NCI-H1930 (cell line): ENCODE measurements around the gene EFCAB6.

Experiments used
- DNase-seq, 2 experiments: peaks; one replicate each; lab custom pipeline; 2025; lab: John Stamatoyannopoulos, UW

The EFCAB6 gene

DNA sequence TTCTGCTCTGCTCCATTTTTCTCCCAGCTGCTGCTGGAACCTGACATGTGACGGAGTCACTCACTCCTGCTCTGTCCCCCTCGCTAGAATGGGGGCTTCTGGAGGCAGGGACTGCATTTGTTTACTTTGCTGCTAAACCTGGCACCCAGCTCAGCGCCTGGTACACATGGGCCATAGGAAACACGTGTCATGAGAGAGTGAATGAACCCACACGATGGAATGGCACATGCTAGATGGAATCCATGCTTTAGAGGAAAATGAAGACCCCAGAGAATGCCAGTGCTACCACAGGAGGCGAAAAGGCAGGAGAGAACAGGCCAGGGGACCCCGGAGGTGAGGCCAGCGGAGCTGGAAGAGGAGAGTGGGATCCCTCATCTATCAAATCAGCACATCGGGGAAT lies 239.4 kb downstream of the EFCAB6 start:
- no peak for DNase-seq

DNA sequence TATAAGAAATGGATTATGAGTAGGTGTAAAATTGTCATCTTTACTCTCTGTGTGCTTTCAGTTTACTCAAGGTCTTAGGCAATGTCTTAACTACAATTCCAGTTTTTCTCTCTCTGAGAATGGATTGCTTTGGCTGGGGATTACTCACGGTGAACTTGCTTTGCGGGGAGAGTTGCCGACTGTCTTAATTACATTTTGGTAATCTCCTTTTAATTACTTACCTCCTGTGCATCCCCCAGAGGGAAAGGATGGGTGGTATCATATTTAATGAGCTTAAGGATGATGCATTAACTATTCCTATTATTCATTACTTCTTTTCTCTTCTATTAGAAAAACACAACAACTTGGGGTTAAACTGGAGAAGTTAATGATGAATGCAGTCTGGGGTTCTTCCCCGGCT lies 240.9 kb downstream of the EFCAB6 start:
- DNase-seq, result no peak

DNA sequence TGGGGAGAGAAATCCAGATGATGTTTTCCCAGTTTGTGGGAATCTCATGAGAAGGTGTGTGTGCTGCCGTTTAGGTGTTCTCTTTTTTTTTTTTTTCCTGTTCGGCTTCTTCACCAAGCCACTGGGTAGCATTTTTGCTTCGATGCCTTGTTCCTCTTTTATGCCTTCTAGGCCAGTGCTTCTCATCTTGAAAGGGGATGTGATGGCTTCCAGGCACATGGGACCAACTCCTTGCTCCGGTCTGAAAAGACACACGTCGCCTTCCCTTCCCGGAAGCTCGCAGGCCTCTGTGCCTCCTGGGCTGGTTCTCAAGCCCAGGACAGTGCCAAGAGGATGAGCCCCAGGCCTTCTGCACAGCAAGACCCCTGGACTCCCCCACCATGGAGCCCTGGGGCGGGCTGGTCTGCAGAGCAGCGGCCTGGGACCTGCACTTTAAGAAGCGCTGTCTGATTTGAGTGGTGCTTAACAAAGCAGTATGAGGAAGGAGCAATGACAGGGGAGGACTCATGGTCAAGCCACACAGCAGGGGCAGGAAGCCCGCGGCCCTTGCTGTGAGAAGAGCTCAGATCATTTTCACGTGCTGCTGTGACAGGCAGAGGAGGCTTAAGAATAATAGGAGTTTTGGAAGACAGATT lies 241.5 kb downstream of the EFCAB6 start:
- no peak for DNase-seq

DNA sequence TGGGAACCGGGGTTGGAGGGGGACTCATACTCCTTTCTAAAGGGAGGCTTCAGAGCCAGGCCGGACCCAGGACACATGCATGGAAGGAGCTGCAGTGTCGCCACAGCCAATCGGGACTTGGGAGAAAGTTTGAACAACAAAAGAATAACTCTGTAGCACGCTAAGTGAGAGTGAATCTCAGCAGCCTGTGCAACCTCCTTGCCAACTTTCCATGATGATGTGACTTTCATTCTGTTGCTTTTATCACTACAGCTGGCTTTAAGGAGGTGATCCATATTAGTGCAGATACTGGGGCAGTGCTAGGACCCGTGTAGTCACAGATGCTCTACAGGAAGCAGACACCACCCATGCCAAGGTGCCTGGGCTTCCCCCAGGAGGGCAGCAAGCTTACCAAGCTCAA lies 243.0 kb downstream of the EFCAB6 start:
- no peak for DNase-seq

DNA sequence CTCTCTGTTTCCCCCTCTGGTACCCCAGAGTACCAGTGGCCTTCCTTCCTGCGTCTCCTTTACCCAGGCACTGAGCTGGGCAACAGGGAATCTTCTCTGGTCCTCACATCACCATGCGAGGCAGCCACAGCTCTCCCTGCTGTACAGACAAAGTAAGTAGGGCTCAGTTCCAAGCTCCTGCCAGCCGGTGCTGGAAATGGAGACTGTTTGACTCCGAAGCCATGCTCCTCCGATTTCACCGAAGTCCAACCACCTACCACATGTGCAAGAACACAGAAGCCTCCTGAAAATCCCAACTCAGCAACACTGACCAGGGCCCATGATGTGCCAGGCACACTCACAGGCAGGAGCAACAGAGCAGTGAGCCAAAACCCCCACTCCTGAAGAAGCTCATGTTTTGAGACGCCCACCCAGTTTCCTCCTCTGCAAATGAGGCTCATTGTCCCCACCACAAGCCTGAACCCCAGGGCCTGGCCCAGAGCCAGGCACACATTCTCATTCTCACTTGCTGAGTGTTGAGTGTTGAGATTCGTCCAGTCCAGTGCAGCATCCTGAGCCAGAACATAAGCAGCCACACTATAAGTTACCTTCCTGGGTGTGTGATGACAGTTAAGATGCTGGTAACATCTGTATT lies 244.3 kb downstream of the EFCAB6 start:
- DNase-seq, result no peak

DNA sequence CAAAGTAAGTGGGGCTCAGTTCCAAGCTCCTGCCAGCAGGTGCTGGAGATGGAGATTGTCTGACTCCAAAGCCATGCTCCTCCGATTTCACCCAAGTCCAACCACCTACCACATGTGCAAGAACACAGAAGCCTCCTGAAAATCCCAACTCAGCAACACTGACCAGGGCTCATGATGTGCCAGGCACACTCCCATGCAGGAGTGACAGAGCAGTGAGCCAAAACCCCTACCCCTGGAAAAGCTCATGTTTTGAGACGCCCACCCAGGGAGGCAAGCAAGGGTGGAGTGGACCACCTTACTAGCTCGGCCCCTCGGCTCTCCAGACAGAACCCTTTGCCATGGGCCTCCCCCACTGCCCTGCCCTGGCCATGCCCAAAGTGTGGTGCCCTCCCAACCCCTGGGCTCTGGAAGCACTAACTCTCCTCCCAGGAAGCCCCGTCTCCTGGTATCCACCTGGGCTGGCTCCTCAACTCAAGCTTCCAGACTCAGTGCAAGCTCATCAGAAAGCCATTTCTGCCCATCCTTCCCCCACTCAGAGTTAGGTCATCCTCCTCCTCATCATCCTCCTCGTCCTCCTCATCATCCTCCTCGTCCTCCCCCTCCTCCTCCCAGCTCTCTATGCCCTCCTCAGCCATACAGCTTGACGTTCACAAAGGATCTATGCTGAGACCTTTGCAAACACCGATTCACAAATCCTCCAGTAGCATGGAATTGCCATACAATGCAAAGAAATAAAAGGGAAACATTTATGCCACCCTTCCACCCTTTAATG lies 245.4 kb downstream of the EFCAB6 start:
- no peak for DNase-seq

DNA sequence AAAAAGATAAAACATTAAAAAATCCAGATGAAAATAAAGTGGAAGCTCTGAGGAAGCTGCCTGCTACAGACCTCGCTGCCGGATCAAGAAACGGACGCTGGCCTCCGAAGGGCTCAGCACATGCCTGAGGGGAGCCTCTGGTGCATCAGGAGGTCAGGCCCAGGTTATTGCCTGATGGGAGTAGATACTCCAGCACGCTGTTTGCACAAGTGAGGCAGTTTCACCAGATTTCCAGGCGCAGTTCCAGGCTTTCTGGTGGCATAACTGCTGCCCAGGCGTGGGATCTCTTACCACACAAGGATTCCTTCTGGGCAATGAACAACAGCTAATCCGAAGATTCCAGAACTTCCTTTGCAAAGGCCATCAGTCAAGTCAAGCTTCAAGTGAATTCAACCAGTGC lies 246.1 kb downstream of the EFCAB6 start:
- DNase-seq, result no peak

DNA sequence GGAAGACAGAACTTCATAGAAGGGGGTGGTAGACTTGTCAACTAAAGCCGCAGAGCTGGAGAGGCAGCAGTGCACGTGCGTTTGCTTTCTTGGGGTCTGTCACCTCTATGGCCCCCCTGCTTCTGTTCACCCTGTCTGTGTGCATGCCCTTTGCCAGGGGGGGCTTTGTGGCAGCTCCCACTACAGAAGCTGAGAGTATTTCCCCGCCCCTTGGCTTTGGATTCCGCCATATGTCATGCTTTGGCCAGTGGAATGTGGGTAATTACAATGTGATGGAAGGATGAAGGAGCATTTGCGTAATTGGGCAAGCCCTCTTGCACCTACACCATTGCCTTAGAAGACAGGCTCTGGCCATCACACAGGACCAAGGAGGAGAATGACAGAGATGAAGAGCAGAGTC lies 247.2 kb downstream of the EFCAB6 start:
- no peak for DNase-seq

DNA sequence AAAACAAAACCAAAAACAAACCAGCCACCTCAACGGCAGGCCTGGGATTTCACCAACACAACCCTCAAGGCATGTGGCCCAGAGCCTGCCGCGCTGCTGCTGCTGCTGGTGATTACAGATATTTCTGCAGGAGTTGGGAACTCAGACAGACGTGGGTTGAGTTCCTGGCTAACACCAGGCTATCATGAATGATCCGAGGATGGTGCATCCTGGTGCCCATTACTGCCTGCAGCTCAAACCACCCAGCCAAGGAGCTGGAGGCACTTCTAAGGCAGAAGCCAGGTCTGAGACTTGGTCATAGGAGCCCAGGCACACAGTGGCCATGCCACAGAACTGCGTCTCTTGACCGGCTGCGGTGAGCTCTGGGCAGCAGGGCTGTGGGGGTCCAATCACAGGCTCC lies 248.5 kb downstream of the EFCAB6 start:
- no peak for DNase-seq

DNA sequence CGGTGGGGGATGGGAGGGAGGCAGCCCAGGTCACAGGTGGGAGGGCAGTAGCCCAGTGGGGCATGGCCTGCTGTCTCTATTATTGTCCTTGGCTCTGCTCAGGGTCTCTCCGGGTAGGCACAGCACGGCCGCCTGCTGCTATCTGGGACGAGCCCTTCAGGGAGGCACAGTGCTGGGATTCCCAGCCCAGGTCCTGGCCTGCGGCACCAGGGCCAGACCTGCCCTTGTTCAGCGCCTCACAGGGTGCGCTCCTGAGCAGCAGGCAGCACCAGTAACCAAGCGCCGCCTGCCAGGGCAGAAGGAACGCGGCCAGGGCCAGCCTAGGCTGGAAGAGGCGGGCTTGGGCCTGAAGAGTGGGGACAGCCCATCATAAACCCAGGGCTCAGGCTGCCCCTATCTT lies 249.3 kb downstream of the EFCAB6 start:
- no peak for DNase-seq

DNA sequence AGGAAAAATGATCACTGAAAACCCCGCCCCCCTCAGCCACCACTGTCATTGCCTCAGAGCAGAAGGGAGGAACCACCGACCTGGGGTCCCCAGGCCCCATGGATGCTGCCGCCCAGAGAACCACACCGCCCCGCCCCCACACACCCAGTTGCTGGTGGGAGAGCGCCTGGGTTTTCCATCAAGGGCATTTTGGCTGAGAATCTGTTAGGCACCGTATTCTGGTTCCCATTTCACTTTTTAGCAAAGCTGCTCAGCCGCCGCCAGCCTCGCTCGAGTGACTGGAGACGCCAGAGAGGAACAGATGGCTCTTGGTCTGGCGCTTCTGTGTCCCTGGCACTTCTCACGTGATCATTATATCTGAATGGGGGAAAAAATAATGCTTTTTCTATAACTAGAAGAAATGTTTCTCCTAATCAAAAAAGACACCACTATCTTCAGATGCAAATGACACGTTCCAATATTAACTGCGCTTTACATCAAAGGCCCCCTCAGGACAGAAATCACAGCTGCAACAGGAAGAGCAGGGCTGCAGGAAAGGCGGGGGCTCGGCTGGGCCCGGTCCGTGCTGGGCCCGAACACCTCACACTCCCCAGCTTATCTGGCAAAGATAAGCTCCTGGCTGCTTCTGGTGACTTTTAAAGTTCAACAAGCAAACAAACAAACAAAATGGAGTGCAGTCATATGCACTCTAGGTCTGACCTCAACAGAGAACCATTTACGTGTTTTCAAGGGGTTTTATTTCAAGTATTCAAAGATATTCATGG lies 250.5 kb downstream of the EFCAB6 start:
- no peak for DNase-seq

DNA sequence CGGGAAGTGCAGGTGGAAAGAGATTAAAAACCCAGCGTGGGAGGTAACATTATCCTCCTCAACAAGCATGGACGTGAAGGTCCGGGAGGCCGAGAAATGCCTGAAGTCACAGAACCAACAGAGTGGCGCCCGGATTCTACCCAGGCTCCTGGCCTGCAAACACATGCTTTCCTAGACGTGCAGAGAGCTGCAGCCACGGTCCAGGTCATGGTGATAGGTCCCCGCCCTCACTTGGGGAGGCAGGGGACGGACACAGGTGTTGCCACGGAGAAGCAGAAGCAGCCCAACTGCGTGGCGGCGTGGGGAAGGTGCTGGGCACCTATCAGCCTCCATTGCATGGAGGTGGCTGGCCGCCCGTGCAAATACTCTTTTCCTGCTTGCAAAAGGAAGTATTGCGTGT lies 251.5 kb downstream of the EFCAB6 start:
- DNase-seq, result no peak

DNA sequence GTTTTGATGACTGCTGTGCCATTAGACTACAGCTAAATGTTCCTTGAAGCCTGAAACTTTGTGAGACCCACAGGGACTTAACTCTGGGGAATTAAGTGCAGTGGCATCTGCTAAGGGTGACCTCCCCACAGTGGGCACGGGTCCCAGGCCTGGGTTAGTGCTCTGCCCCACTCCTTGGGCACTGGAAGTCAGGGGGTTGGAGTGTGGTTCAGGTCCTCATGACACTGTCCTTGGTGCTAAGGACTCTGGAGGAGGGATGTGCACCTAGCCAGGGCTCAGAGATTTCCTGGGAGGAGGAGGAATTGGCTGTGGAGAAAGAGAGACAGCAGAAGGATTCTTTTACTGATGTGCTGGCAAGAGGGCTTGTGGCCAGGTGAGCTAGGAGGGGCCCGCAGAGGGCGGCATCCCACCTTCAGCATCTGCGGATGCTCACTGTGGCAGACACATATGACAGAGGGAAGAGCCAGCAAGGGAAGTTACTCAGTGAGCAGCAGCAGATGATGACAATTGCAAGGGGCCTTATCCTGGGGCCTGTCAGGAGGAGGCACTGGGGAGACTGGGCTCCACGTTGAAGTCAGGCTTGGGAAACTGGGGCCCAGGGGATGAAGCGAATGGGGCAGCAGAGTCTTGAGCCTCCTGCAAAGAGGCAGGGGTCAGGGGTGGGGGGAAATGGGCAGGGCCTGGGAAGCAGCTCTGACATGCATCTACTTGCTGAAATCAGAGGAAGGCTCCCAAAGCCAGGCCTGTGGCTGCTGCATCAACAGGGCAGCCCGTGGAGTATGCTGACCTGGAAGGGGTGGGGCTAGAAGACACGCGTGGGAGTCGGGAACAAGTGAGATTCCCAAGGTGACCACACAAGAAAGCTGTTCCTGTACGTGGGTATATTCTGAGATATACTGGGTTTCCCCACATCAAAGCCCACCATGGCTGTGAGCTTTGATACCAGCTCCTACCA lies 256.3 kb downstream of the EFCAB6 start:
- no peak for DNase-seq

DNA sequence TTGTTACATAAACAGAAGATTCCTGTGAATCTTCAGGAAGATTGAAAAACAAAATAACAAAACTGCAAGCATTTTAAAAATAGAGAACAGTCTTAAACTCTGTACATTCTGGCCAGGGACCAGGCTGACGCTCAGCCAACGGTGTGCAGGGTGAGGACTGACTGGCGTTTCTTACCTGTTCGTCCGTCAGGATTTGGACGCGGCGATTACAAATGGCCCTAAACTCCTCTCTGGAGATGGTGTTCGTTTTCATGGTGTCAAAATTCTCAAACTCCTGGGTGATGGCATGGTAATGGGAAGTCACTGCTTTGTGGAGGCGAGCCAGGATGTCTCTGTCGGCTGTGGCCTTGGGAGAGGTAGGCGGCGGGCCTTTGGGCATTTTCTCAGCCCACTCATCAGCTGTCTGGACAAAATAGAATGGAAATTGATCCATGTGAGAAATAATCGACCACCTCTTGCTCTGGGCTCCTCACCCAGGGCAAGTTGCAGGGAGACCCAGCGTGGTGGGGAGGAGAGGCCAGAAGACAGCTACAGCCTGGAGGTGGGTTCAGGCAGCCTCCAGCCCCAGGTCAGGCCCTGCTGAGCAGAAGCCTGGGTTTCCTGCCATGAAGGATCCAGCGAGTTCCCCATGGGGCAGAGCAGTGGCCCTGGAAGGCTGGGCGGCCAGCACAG lies 257.3 kb downstream of the EFCAB6 start:
- DNase-seq, result no peak

DNA sequence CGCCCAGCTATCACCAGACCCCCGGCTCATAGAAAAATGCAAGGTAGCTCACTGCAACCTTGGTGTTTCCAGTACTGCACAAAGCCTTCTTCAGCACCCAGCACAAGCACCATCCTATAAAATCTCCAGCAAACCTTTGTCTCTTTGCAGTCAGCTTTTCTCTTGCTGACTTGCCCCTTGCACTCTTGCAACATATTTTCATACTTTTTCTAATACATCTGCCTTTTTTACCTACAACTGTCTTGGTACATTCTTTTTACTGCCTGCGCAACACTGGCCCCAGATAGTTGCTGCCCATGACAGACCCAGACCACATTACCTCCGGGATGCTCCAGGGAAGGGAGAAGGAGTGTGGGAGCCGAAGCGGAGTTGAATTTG lies 257.9 kb downstream of the EFCAB6 start:
- no peak for DNase-seq

DNA sequence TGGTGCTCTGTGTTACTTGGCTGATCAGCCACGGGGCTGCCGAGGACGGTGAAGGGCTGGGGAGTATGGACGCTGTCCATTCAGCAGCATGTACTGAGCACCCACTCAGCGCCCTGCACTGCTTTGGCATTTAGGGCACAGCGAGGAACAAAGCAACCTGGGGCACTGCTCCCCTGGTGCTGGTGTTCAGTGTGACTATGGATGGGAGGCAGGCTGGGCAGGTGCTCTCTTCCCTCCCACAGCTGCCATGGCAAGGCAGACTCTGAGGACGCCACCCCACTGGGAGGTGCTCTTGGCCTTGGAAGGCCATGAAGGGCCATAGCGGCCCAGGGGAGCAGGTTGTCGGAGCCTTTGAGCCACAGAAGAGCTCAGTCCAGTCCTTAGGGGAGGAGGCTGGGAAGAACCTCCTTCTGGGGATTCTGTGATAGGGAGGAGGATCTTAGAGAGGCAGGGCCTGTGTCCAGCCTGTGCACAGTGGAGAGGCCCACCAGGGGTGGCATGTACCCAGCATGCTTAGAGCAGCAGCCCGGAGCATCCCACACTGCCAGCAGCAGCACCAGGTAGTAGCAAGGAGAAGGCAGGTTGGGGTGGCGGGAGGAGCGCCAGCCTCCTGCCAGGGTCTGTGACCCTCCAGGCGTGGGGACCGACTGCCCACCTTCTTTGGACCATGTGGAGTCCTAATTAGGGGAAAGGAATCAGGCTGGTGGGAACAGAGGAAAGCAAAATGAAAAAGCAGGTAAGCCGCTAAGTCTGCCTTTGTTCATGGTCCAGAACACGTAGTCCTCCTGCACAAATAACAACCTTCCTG lies 258.4 kb downstream of the EFCAB6 start:
- DNase-seq, result no peak

DNA sequence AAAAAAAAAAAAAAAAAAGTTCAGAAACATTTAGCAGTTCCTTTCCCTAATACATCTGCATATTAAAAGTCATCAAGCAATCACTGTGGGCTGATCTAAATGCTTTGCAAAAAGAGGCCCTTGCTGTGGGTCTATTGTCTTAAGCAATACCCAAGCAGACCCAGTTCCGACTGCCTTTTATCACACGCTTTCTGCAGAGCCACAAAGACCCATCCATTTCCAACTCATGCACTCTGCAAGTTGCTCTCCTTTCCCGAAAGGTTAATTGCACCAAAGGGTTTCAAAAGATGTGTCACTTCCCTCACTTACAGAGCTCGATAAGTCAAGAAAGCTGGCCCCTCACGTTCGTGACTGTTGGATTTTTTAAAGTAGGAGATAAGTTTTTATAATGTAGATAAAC lies 261.4 kb downstream of the EFCAB6 start:
- DNase-seq, result no peak

DNA sequence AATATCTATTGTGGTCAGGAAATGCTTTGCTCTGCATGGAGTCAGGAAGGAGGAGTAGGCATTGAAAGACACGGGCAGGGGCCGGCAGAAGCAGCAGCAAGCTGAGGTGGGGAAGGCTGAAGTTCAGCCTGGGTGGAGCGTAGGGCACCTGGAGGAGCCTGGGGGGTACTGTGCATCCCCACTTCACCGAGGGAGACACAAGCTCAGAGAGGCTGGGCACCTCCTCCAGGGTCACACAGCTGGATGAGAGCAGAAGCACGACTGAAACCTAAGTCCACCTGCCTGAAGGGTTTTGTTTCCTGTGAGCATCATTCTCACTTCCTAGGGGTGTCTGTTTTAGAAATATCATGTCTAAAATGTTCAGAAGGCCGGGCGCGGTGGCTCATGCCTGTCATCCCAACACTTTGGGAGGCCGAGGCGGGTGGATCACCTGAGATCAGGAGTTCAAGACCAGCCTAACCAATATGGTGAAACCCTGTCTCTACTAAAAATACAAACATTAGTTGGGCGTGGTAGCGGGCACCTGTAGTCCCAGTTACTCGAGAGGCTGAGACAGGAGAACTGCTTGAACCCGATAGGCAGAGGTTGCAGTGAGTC lies 262.0 kb downstream of the EFCAB6 start:
- DNase-seq, result no peak

DNA sequence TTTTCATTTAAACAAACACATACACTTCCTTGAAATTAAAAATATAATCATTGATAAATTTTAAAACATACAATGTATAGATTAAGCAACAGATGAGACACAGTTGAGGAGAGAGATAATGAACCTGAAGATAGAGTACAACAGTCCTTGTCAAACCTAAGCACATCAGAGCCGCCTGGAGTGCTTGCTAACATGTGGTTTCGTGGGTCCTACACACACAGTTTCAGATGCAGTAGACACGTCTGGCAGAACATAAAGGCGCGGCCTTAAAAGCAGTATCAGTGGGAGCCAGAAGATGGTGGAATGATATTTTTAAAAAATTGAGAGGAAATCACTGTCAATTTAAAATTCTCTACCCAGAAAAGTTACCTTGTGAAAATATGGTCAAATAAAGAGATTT lies 265.9 kb downstream of the EFCAB6 start:
- DNase-seq, result no peak

DNA sequence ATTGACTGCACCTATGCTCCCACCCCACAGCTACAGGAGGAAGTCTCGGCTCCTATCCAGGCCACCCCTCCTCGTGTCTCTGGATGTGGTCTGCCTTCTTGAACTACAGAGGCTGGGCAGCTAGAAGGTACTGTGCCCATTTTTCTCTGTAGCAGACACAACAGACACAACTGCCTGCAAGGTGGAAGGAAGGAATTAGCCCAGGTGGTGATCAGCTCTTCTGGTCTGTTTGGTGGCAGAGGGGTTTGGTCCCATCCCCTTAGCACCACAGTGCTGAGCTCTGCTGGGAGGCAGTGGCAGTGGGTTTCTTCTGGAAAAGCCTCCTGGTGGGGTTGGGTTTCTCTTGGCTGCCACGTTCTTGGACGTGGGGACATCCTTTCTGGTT lies 267.8 kb downstream of the EFCAB6 start:
- DNase-seq, result no peak
